SK-N-SH (cell line): ENCODE data around the gene ASIC2. TPM values are rescaled to one million over a fixed set of nuclear protein-coding genes. Genes with fewer than 3 reads are reported as not detected.
A peak's percentile ranks its signal among the peaks of the same experiment; 100 is the strongest.

Source experiments
- CTCF ChIA-PET: fragments of 300-600, 350-600 bp; formaldehyde crosslinking; extraction: SDS; loops from one replicate; lab custom pipeline; 2021; lab: Yijun Ruan, JAX
- POLR2A ChIA-PET: fragments of 350-600 bp; sonication (Branson Sonifier 250); formaldehyde crosslinking; extraction: SDS; loops from one replicate; lab custom pipeline; 2020; ENCODE audit warnings: antibody characterized with exemption, inconsistent platforms; lab: Yijun Ruan, JAX
- DNase-seq: peaks from one replicate; pipeline ENCODE4 v3.0.0; 2012
- H2AFZ ChIP-seq: fragments of 200-600 bp; sonication (generic); 2 replicates; pipeline ENCODE4 v1.8.1; 2016; ENCODE audit warnings: antibody characterized with exemption, mild to moderate bottlenecking, low read depth
- H3F3A ChIP-seq: fragments of 200-600 bp; sonication (generic); replicated peaks from 2 replicates; pipeline ENCODE3; 2016; ENCODE audit warnings: antibody characterized with exemption, mild to moderate bottlenecking; ENCODE audit not compliant: insufficient read depth
- H3K27ac ChIP-seq, 2 experiments: fragments of 200-500 bp in 1 of 2; fragments of 200-600 bp in 1 of 2; sonication (Bioruptor generic) in 1 of 2; sonication (generic), shearing (Covaris generic) in 1 of 2; 2 replicates each; pipeline versions ENCODE4 v1.5.1 to v1.6.1; 2014 to 2016; ENCODE audit warnings: low read depth in 2 of 2, inconsistent platforms in 1 of 2, low read length in 1 of 2, mild to moderate bottlenecking in 1 of 2, mixed read lengths in 1 of 2
- H3K27me3 ChIP-seq: fragments of 200-600 bp; sonication (generic), shearing (Covaris generic); 2 replicates; pipeline ENCODE4 v1.6.1; 2016; ENCODE audit warnings: mixed run types; ENCODE audit not compliant: insufficient read depth
- H3K36me3 ChIP-seq, 2 experiments: fragments of 200-500 bp in 1 of 2; fragments of 200-600 bp in 1 of 2; sonication (Bioruptor generic) in 1 of 2; sonication (generic) in 1 of 2; replicated peaks in 1 of 2; 2 replicates each; pipeline versions ENCODE3 to v1.5.1; 2014 to 2016; ENCODE audit warnings: low read length in 1 of 2, mild to moderate bottlenecking in 1 of 2; ENCODE audit not compliant: insufficient read depth in 2 of 2, control insufficient read depth in 1 of 2
- H3K4me1 ChIP-seq, 2 experiments: fragments of 200-500 bp in 1 of 2; fragments of 200-600 bp in 1 of 2; sonication (Bioruptor generic) in 1 of 2; sonication (generic), shearing (Covaris generic) in 1 of 2; 2 replicates each; pipeline versions ENCODE4 v1.5.1 to v1.6.1; 2014 to 2016; ENCODE audit warnings: low read depth in 1 of 2, low read length in 1 of 2, mixed run types in 1 of 2; ENCODE audit not compliant: insufficient read depth in 2 of 2, control insufficient read depth in 1 of 2
- H3K4me2 ChIP-seq: fragments of 200-600 bp; sonication (generic), shearing (Covaris generic); 2 replicates; pipeline ENCODE4 v1.6.1; 2017; ENCODE audit warnings: mixed run types
- H3K4me3 ChIP-seq, 2 experiments: fragments of 200-500 bp in 1 of 2; fragments of 200-600 bp in 1 of 2; sonication (Bioruptor generic) in 1 of 2; sonication (generic), shearing (Covaris generic) in 1 of 2; 2 replicates each; pipeline versions ENCODE4 v1.5.1 to v1.8.1; 2014 to 2016; ENCODE audit warnings: low read depth in 2 of 2, inconsistent platforms in 1 of 2, low read length in 1 of 2, mild to moderate bottlenecking in 1 of 2, mixed read lengths in 1 of 2, moderate library complexity in 1 of 2
- H3K79me2 ChIP-seq: fragments of 200-600 bp; sonication (generic); 2 replicates; pipeline ENCODE4 v1.8.1; 2017; ENCODE audit warnings: mild to moderate bottlenecking; ENCODE audit not compliant: insufficient read depth
- H3K9ac ChIP-seq: fragments of 200-600 bp; sonication (generic); 2 replicates; pipeline ENCODE4 v1.6.1; 2017; ENCODE audit warnings: mixed run types
- H3K9me2 ChIP-seq: fragments of 200-600 bp; sonication (generic); 2 replicates; pipeline ENCODE4 v1.6.1; 2017; ENCODE audit warnings: mixed run types
- H3K9me3 ChIP-seq: fragments of 200-600 bp; sonication (generic); 2 replicates; pipeline ENCODE4 v1.6.1; 2017; ENCODE audit warnings: mixed run types, mild to moderate bottlenecking, moderate library complexity
- H4K20me1 ChIP-seq: fragments of 200-600 bp; sonication (generic); 2 replicates; pipeline ENCODE4 v1.6.1; 2017; ENCODE audit warnings: mild to moderate bottlenecking, mixed run types; ENCODE audit not compliant: insufficient read depth
- ELF1 ChIP-seq: IDR thresholded peaks from 2 replicates; pipeline ENCODE4 v1.4.0; 2012
- EZH2phosphoT487 ChIP-seq: fragments of 200-600 bp; sonication (generic); IDR thresholded peaks from 2 replicates; pipeline ENCODE4 v1.6.1; 2017; ENCODE audit warnings: low read depth, mixed run types, mild to moderate bottlenecking, antibody characterized with exemption, moderate library complexity, borderline replicate concordance
- FOSL2 ChIP-seq: IDR thresholded peaks from 2 replicates; pipeline ENCODE4 v1.4.0; 2012; ENCODE audit warnings: low read depth, mild to moderate bottlenecking, moderate library complexity, borderline replicate concordance
- FOXJ3 ChIP-seq: sonication (generic); formaldehyde crosslinking; IDR thresholded peaks from 2 replicates; pipeline ENCODE4 v1.5.1; 2020; ENCODE audit warnings: mild to moderate bottlenecking, missing genetic modification reagents
- FOXM1 ChIP-seq: IDR thresholded peaks from 2 replicates; pipeline ENCODE4 v1.4.0; 2012; ENCODE audit warnings: low read depth, mild to moderate bottlenecking
- GABPA ChIP-seq: IDR thresholded peaks from 2 replicates; pipeline ENCODE4 v1.4.0; 2012; ENCODE audit warnings: low read depth, mild to moderate bottlenecking
- GATA2 ChIP-seq: sonication (generic); formaldehyde crosslinking; IDR thresholded peaks from 2 replicates; pipeline ENCODE4 v1.5.0; 2020; ENCODE audit warnings: mild to moderate bottlenecking, missing genetic modification reagents
- MXI1 ChIP-seq: IDR thresholded peaks from 2 replicates; pipeline ENCODE4 v1.6.1; 2012; ENCODE audit warnings: mild to moderate bottlenecking, low read depth, low read length, improper control_type of control experiment
- NFIC ChIP-seq: IDR thresholded peaks from 2 replicates; pipeline ENCODE4 v1.4.0; 2012; ENCODE audit warnings: borderline replicate concordance
- NRF1 ChIP-seq: IDR thresholded peaks from 2 replicates; pipeline ENCODE4 v1.6.1; 2012; ENCODE audit warnings: low read depth, mild to moderate bottlenecking, low read length
- POLR2AphosphoS5 ChIP-seq: IDR thresholded peaks from 2 replicates; pipeline ENCODE4 v1.6.1; 2012; ENCODE audit warnings: low read depth, low read length
- RCOR1 ChIP-seq: fragments of 150-350 bp; IDR thresholded peaks from 2 replicates; pipeline ENCODE4 v1.6.1; 2017; ENCODE audit warnings: antibody characterized with exemption, low read length
- RFX5 ChIP-seq: IDR thresholded peaks from 2 replicates; pipeline ENCODE4 v1.6.1; 2012; ENCODE audit warnings: mild to moderate bottlenecking, improper control_type of control experiment, low read length
- SMC3 ChIP-seq: IDR thresholded peaks from 2 replicates; pipeline ENCODE4 v1.6.1; 2012; ENCODE audit warnings: low read depth, low read length, improper control_type of control experiment
- TAF1 ChIP-seq: IDR thresholded peaks from 2 replicates; pipeline ENCODE4 v1.6.1; 2012; ENCODE audit warnings: low read depth, mild to moderate bottlenecking, low read length, moderate library complexity, borderline replicate concordance
- TCF12 ChIP-seq: IDR thresholded peaks from 2 replicates; pipeline ENCODE4 v1.4.0; 2012
- TEAD4 ChIP-seq: IDR thresholded peaks from 2 replicates; pipeline ENCODE4 v1.4.0; 2012; ENCODE audit warnings: mild to moderate bottlenecking, borderline replicate concordance; ENCODE audit not compliant: insufficient read depth
- YY1 ChIP-seq: IDR thresholded peaks from 2 replicates; pipeline ENCODE4 v1.4.0; 2012; ENCODE audit warnings: low read depth, mild to moderate bottlenecking
- WGBS: methylation state at CpG from one replicate; pipeline ENCODE4 v1.1.6; 2017; ENCODE audit warnings: low lambda C conversion rate; 5-methylcytosine and 5-hydroxymethylcytosine counted together
- polyA plus RNA-seq, 3 experiments: library from polyadenylated mRNA; depleted of rRNA; stranded (reverse); fragments of >200 nt; gene quantifications; 2 replicates each; pipeline ENCODE4 v1.2.3, GENCODE V29; 2012
- TF ChIP-seq, protein P1 (sequence below): fragments of 200-600 bp; sonication (generic); IDR thresholded peaks from 2 replicates; pipeline ENCODE4 v1.6.1; 2017; ENCODE audit warnings: antibody characterized with exemption, mild to moderate bottlenecking, moderate library complexity
- TF ChIP-seq, protein P2 (sequence below): IDR thresholded peaks from 2 replicates; pipeline ENCODE4; 2012
- TF ChIP-seq, protein P3 (sequence below): fragments of 150-350 bp; IDR thresholded peaks from 2 replicates; pipeline ENCODE4 v1.6.1; 2016; ENCODE audit warnings: mild to moderate bottlenecking, low read depth, low read length
- TF ChIP-seq, protein P4 (sequence below): IDR thresholded peaks from 2 replicates; pipeline ENCODE4 v1.4.0; 2012; ENCODE audit warnings: low read depth, borderline replicate concordance
- TF ChIP-seq, protein P5 (sequence below): IDR thresholded peaks from 2 replicates; pipeline ENCODE4 v1.4.0; 2012; ENCODE audit warnings: low read depth

Gene ASIC2
- polyA plus RNA-seq, 1 of the 3 experiments (the other 2 are of a cell fraction): 0.08 TPM

DNA sequence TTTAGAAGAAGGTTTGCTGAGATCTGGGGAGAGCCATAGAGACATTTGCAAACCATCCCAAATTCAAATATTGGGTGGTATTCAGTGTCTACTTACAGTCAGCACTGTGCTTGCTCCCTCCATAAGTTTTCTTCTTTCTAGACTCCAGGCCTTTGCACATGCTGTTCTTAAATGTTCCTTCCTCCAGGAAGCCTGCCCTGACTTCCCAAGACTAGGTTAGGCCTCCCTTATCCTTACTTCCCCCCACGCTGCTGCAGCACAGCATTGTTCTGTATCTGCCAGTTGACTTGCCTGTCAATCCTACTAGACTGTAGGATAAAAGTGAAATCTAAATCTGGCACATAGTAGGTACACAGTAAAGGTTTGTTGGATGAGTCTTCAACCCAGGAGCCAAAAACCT lies 53.4 kb downstream of the ASIC2 start (continued):
- TF ChIP-seq, protein P1, sequence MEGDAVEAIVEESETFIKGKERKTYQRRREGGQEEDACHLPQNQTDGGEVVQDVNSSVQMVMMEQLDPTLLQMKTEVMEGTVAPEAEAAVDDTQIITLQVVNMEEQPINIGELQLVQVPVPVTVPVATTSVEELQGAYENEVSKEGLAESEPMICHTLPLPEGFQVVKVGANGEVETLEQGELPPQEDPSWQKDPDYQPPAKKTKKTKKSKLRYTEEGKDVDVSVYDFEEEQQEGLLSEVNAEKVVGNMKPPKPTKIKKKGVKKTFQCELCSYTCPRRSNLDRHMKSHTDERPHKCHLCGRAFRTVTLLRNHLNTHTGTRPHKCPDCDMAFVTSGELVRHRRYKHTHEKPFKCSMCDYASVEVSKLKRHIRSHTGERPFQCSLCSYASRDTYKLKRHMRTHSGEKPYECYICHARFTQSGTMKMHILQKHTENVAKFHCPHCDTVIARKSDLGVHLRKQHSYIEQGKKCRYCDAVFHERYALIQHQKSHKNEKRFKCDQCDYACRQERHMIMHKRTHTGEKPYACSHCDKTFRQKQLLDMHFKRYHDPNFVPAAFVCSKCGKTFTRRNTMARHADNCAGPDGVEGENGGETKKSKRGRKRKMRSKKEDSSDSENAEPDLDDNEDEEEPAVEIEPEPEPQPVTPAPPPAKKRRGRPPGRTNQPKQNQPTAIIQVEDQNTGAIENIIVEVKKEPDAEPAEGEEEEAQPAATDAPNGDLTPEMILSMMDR: no peak
- TF ChIP-seq NRF1: no peak
- no peak for TF ChIP-seq TAF1
- TF ChIP-seq GATA2 (CRISPR knock-in tag): no peak
- TF ChIP-seq, protein P2, sequence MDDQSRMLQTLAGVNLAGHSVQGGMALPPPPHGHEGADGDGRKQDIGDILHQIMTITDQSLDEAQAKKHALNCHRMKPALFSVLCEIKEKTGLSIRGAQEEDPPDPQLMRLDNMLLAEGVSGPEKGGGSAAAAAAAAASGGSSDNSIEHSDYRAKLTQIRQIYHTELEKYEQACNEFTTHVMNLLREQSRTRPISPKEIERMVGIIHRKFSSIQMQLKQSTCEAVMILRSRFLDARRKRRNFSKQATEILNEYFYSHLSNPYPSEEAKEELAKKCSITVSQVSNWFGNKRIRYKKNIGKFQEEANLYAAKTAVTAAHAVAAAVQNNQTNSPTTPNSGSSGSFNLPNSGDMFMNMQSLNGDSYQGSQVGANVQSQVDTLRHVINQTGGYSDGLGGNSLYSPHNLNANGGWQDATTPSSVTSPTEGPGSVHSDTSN: no peak

DNA sequence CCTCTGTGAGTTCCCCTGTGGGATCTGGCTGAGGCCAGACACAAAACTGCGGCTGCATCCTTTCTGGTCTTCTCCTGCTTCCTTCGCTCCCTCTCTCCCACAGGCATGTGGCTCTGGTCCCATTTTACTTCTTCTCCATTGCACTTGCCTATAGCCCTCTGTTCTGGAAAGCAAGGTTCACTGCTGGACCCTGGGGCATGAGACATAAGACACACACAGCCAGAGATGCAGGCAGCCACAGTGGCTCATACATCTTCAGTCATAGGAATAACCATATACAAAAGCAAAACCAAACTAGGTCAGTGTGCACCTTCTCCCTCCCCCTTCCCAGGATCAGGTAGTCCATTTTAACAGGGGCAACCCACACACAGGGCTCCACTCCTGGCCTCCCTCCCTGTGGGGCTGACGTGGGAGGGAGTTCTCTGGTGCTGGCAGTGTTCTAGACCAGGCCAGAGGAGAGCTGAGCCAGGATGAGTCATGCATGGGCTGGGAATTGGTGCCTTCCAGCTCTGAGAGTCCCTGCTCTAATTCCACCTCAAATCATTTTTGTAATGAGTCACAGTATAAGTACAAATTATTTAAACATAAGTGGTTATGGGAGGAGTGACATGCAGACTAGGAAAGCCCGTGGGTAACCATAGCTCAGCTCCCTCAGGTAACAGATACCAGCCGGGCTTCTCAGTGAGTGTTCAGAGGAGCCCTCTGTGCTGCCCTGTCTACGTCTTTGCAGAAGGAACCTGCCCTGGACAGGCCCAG lies 58.0 kb downstream of the ASIC2 start:
- WGBS: 31% methylated on average over 5 of the region's 6 CpGs
- H3K79me2 ChIP-seq: no peaks in the 10 kb centered on the region
- DNase-seq: peak; percentile 24
- no peaks in the 10 kb centered on the region for H3K9me2 ChIP-seq
- CTCF ChIA-PET: no interaction called here
- H2AFZ ChIP-seq: no peak overlapping the region
- H3K36me3 ChIP-seq: no peaks in the 10 kb centered on the region
- peak overlapping the region in 1 of 2 experiments; percentile 66; a peak in 2 of 4 replicates for H3K27ac ChIP-seq
- H3K9me3 ChIP-seq: no peaks in the 10 kb centered on the region
- H3K4me3 ChIP-seq: no peak overlapping the region
- H3K27me3 ChIP-seq: no peaks in the 10 kb centered on the region
- H3K9ac ChIP-seq: no peak overlapping the region
- H3K4me2 ChIP-seq: peak overlapping the region; percentile 52
- peaks cover 9% of the 10 kb centered on the region for H3F3A ChIP-seq
- peaks cover 0 to 11% of the 10 kb centered on the region in 2 experiments; a peak in 1 of 4 replicates for H3K4me1 ChIP-seq
- POLR2A ChIA-PET: no interaction called here
- H4K20me1 ChIP-seq: no peaks in the 10 kb centered on the region
- TF ChIP-seq TCF12 (peak; percentile 74), EZH2phosphoT487 (no peak), TEAD4 (peak; percentile 58), POLR2AphosphoS5 (0 out of 2 replicates have a peak, but pooled peaks have one; percentile 22), FOSL2 (peak; percentile 94), FOXM1 (no peak), YY1 (no peak), RFX5 (no peak), FOXJ3 (no peak), GABPA (no peak), TAF1 (no peak), ELF1 (no peak), SMC3 (no peak), RCOR1 (no peak), MXI1 (no peak), NFIC (peak; percentile 83)
- TF ChIP-seq, protein P3, sequence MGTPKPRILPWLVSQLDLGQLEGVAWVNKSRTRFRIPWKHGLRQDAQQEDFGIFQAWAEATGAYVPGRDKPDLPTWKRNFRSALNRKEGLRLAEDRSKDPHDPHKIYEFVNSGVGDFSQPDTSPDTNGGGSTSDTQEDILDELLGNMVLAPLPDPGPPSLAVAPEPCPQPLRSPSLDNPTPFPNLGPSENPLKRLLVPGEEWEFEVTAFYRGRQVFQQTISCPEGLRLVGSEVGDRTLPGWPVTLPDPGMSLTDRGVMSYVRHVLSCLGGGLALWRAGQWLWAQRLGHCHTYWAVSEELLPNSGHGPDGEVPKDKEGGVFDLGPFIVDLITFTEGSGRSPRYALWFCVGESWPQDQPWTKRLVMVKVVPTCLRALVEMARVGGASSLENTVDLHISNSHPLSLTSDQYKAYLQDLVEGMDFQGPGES: no peak
- TF ChIP-seq, protein P4, sequence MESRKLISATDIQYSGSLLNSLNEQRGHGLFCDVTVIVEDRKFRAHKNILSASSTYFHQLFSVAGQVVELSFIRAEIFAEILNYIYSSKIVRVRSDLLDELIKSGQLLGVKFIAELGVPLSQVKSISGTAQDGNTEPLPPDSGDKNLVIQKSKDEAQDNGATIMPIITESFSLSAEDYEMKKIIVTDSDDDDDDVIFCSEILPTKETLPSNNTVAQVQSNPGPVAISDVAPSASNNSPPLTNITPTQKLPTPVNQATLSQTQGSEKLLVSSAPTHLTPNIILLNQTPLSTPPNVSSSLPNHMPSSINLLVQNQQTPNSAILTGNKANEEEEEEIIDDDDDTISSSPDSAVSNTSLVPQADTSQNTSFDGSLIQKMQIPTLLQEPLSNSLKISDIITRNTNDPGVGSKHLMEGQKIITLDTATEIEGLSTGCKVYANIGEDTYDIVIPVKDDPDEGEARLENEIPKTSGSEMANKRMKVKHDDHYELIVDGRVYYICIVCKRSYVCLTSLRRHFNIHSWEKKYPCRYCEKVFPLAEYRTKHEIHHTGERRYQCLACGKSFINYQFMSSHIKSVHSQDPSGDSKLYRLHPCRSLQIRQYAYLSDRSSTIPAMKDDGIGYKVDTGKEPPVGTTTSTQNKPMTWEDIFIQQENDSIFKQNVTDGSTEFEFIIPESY: no peak
- TF ChIP-seq, protein P1: no peak
- TF ChIP-seq, protein P5, sequence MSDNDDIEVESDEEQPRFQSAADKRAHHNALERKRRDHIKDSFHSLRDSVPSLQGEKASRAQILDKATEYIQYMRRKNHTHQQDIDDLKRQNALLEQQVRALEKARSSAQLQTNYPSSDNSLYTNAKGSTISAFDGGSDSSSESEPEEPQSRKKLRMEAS: no peak
